ENCODE measurements around the gene PILRB. TPM values are rescaled to one million over a fixed set of nuclear protein-coding genes. Genes with fewer than 3 reads are reported as not detected.
"Not testable (repeated sequence)": the region's sequence is repeated elsewhere in the genome, so short reads cannot be mapped to it uniquely, and the experiment has no call there.

Gene PILRB
- total RNA-seq, 1 experiment from 2014 or later, result 74.1 TPM

GRCh38 chr7:100382234-100382853, 24.4 kb downstream of the PILRB start:
- H3K27me3 ChIP-seq (ENCODE audit: low read length); H3K4me2 ChIP-seq (ENCODE audit: low read length); intact Hi-C loops (cut with micrococcal nuclease); DNase-seq; H4K20me1 ChIP-seq (ENCODE audit: low read length); CTCF ChIA-PET; BruUV-seq (replicated peaks); H3K9me3 ChIP-seq (ENCODE audit: low read length); H3K36me3 ChIP-seq (ENCODE audit: low read depth, low read length); H2AFZ ChIP-seq (ENCODE audit: low read length); H3K79me2 ChIP-seq (ENCODE audit: low read length); ATAC-seq; H3K4me1 ChIP-seq (ENCODE audit: insufficient read depth, low read length); H3K9ac ChIP-seq (ENCODE audit: low read length); H3K27ac ChIP-seq (ENCODE audit: low read length); H3F3A ChIP-seq (ENCODE audit: low read length, unreplicated experiment); POLR2A ChIA-PET (ENCODE audit: unreplicated experiment); H3K4me3 ChIP-seq (ENCODE audit: low read length); H3K9me2 ChIP-seq (replicated peaks; ENCODE audit: low read length): not testable (repeated sequence)

- CTCF ChIA-PET, result interaction anchor here (0.5 kb wide), 1 partner anchor 442 kb away, joined by 3 read pairs; the partner anchor contains the start of gene EPHB4
- DNase-seq, result no peak
- Histone ChIP-seq H3K4me3 (ENCODE audit: low read length) (no peak overlapping the region), H3K9ac (ENCODE audit: low read length) (no peak overlapping the region), H3K4me2 (ENCODE audit: low read length) (no peak overlapping the region), H4K20me1 (ENCODE audit: low read length) (no peaks in the 10 kb centered on the region), H3K79me2 (ENCODE audit: low read length) (no peaks in the 10 kb centered on the region), H3K9me3 (ENCODE audit: low read length) (no peaks in the 10 kb centered on the region), H3F3A (ENCODE audit: low read length, unreplicated experiment) (no peaks in the 10 kb centered on the region), H3K36me3 (ENCODE audit: low read depth, low read length) (no peaks in the 10 kb centered on the region), H3K27me3 (ENCODE audit: low read length) (no peaks in the 10 kb centered on the region; the same call in 1 of the 2 replicates), H3K27ac (ENCODE audit: low read length) (no peak overlapping the region), H3K4me1 (ENCODE audit: insufficient read depth, low read length) (no peaks in the 10 kb centered on the region), H3K9me2 (replicated peaks; ENCODE audit: low read length) (no peaks in the 10 kb centered on the region), H2AFZ (ENCODE audit: low read length) (no peak overlapping the region)
- ATAC-seq, result no peak
- intact Hi-C loops (cut with micrococcal nuclease), result no loop called here
- POLR2A ChIA-PET (ENCODE audit: unreplicated experiment), result no interaction called here
- no TSS peak for BruUV-seq (replicated peaks)
- TF ChIP-seq EZH2phosphoT487 (IDR thresholded peaks at IDR 0.05; ENCODE audit: borderline replicate concordance, low read length), result no peak
- no peak for TF ChIP-seq CTCF (conservative IDR thresholded peaks at IDR 0.05; ENCODE audit: low read depth, low read length)
- no peak for TF ChIP-seq EZH2 (IDR thresholded peaks at IDR 0.05; ENCODE audit: low read length, unreplicated experiment)
Measured at GRCh38 chr7:100384628-100385294, 26.8 kb downstream of the PILRB start.

GRCh38 chr7:100386940-100387339, 29.0 kb downstream of the PILRB start:
- Histone ChIP-seq H3K9me2 (replicated peaks; ENCODE audit: low read length) (no peaks in the 10 kb centered on the region), H3K36me3 (ENCODE audit: low read depth, low read length) (no peaks in the 10 kb centered on the region), H4K20me1 (ENCODE audit: low read length) (no peaks in the 10 kb centered on the region), H3K27ac (ENCODE audit: low read length) (no peak overlapping the region), H3K9ac (ENCODE audit: low read length) (no peak overlapping the region), H2AFZ (ENCODE audit: low read length) (no peak overlapping the region), H3K4me1 (ENCODE audit: insufficient read depth, low read length) (no peaks in the 10 kb centered on the region), H3K9me3 (ENCODE audit: low read length) (no peaks in the 10 kb centered on the region), H3K4me3 (ENCODE audit: low read length) (no peak overlapping the region), H3K27me3 (ENCODE audit: low read length) (no peaks in the 10 kb centered on the region; the same call in 1 of the 2 replicates), H3K79me2 (ENCODE audit: low read length) (no peaks in the 10 kb centered on the region), H3F3A (ENCODE audit: low read length, unreplicated experiment) (no peaks in the 10 kb centered on the region), H3K4me2 (ENCODE audit: low read length) (no peak overlapping the region)
- no TSS peak for BruUV-seq (replicated peaks)
- ChIA-PET POLR2A (ENCODE audit: unreplicated experiment) (no interaction called here), CTCF (interaction anchor here (1.8 kb wide), 1 partner anchor 21 kb away, joined by 4 read pairs; no protein-coding TSS in a partner anchor)
- DNase-seq (no peak), ATAC-seq (no peak)
- TF ChIP-seq EZH2 (IDR thresholded peaks at IDR 0.05; ENCODE audit: low read length, unreplicated experiment), result no peak
- no peak for TF ChIP-seq EZH2phosphoT487 (IDR thresholded peaks at IDR 0.05; ENCODE audit: borderline replicate concordance, low read length)
- TF ChIP-seq CTCF (conservative IDR thresholded peaks at IDR 0.05; ENCODE audit: low read depth, low read length), result no peak
- intact Hi-C loops (cut with micrococcal nuclease), result no loop called here

Measured in PC-3 (cell line).